ENCODE measurements around the gene ADGRG3.

Gene ADGRG3

GRCh38 chr16:57682809-57683635 is 14.9 kb downstream of the ADGRG3 start:
- no peak for TF ChIP-seq CTCF (IDR thresholded peaks at IDR 0.05; ENCODE audit: low read depth, low read length)
- H3K4me3 ChIP-seq (replicated peaks in 1 of 2; ENCODE audit: low read depth in 2 of 2, low read length in 2 of 2) = no peak overlapping the region
- DNase-seq (ENCODE audit: low read depth in 2 of 2) = no peak

DNA sequence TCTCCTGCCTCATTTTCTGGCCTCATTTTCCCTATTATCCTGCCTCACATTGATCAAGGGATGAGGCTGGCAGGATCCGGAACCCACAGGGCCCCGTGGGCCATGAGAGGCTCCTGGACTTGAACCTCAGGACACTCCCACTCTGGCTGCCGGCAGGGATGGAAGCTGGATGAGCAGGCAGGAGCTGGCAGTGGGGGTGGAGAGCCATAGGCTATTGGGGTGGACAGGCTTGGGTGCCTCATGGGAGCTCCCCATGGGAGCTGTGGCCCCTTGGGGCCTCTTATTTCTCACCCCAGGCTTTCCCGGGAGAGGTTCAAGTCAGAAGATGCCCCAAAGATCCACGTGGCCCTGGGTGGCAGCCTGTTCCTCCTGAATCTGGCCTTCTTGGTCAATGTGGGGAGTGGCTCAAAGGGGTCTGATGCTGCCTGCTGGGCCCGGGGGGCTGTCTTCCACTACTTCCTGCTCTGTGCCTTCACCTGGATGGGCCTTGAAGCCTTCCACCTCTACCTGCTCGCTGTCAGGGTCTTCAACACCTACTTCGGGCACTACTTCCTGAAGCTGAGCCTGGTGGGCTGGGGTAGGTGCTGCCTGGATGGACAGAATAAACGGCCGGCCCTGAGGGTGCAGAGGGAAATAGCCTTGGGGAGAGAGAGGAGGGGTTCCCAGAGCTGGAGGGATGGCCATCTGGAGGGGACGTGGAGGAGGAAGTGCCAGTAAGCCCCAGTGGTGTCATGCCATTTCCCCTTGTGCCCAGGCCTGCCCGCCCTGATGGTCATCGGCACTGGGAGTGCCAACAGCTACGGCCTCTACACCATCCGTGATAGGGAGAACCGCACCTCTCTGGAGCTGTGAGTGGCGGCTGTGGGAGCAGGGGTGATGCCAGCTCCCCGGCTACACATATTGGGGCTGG is 15.8 kb downstream of the ADGRG3 start:
- no peak for DNase-seq (ENCODE audit: low read depth in 2 of 2)
- no peak overlapping the region for H3K4me3 ChIP-seq (replicated peaks in 1 of 2; ENCODE audit: low read depth in 2 of 2, low read length in 2 of 2)
- TF ChIP-seq CTCF (IDR thresholded peaks at IDR 0.05; ENCODE audit: low read depth, low read length) = no peak

- H3K4me3 ChIP-seq (replicated peaks in 1 of 2; ENCODE audit: low read depth in 2 of 2, low read length in 2 of 2) = no peak overlapping the region
- no peak for DNase-seq (ENCODE audit: low read depth in 2 of 2)
- no peak for TF ChIP-seq CTCF (IDR thresholded peaks at IDR 0.05; ENCODE audit: low read depth, low read length)
Measured at GRCh38 chr16:57684626-57685358, 16.7 kb downstream of the ADGRG3 start.

- no peak for TF ChIP-seq CTCF (IDR thresholded peaks at IDR 0.05; ENCODE audit: low read depth, low read length)
- no peak overlapping the region for H3K4me3 ChIP-seq (replicated peaks in 1 of 2; ENCODE audit: low read depth in 2 of 2, low read length in 2 of 2)
- DNase-seq (ENCODE audit: low read depth in 2 of 2) = no peak
Measured at GRCh38 chr16:57685633-57686032, 17.5 kb downstream of the ADGRG3 start.

DNA sequence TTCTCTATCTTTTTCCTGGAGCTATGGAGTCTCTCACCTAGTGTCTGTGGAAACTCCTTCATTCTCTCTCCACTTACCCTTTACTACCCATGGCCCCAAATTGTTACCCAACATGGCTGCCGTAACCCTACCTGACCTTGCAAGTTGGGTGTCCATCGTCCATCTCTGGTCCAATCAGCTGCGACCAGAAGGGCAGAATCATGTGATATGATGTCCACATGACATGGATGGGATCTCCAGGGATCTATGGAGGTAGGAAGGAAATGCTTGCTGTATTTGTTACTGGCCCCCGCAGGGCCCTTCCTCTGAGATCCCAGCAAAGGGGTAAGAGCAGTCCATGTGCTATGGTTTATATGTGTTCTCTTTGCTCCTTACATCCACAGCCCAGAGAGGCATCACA is 18.5 kb downstream of the ADGRG3 start:
- no peak for DNase-seq (ENCODE audit: low read depth in 2 of 2)
- no peak for TF ChIP-seq CTCF (IDR thresholded peaks at IDR 0.05; ENCODE audit: low read depth, low read length)
- H3K4me3 ChIP-seq (replicated peaks in 1 of 2; ENCODE audit: low read depth in 2 of 2, low read length in 2 of 2) = no peak overlapping the region

DNA sequence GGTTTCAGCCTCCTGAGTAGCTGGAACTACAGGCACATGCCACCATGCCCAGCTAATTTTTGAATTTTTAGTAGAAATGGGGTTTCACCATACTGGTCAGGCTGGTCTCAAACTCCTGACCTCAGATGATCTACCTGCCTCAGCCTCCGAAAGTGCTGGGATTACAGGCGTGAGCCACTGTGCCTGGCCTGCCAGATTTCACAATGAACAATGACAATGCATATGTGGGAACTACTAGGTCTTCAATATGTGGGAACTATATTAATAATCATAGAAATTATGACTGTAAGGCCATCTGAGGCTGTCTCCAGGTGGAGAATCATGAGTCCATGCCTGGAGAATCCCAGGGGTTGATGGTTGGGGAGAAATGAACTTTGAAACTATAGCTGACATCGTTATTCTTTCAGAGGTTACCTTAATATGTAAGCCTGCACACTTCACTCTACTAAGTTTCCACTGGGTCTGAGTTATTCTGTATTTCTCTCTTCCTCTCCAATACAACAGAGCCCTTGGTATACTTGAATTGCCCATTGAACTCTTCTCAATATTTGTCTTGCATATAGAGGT is 19.3 kb downstream of the ADGRG3 start:
- TF ChIP-seq CTCF (IDR thresholded peaks at IDR 0.05; ENCODE audit: low read depth, low read length) = no peak
- no peak overlapping the region for H3K4me3 ChIP-seq (replicated peaks in 1 of 2; ENCODE audit: low read depth in 2 of 2, low read length in 2 of 2)
- DNase-seq (ENCODE audit: low read depth in 2 of 2) = no peak
